Right kidney (tissue), 1 donor: ENCODE data around the gene DNAJC1.
"Not testable (repeated sequence)": the region's sequence is repeated elsewhere in the genome, so short reads cannot be mapped to it uniquely, and the experiment has no call there.

Experiments used
- DNase-seq: peaks from one replicate; pipeline ENCODE4 v3.0.0-alpha.2; 2016

Gene DNAJC1

DNA sequence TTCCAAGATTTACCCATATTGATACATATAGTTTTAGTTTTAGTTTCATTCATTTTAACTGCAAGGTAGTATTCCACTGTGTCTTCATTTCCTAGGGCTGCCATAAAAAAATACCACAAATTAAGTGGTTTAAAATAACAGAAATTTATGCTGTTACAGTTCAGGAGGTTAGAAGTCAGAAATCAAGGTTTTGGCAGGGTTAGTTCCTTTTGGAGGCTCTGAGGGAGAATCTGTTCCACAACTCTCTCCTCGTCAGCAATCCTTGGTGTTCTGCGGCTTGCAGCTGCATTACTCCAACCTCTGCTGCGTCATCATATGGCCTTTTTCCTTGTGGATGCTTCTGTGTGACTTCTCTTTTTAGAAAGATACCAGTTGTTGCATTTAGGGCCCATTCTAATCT is 176.2 kb downstream of the DNAJC1 start:
- no peak for DNase-seq

DNA sequence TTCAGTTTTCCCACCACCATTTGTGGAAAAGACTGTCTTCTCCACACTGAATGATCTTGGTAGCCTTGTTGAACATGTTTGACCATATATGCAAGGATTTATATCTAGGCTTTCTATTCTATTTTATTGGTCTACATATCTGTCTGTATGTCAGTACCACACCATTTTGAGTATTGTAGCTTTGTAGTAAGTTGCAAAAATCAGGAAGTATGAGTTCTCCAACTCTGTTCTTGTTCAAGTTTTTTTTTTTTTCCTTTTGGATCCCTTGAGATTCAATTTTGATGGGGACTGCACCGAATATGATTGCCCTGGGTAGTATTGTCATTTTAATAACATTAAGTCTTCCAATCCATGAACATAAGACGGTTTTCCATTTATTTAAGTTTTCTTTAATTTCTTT is 176.8 kb downstream of the DNAJC1 start:
- no peak for DNase-seq

DNA sequence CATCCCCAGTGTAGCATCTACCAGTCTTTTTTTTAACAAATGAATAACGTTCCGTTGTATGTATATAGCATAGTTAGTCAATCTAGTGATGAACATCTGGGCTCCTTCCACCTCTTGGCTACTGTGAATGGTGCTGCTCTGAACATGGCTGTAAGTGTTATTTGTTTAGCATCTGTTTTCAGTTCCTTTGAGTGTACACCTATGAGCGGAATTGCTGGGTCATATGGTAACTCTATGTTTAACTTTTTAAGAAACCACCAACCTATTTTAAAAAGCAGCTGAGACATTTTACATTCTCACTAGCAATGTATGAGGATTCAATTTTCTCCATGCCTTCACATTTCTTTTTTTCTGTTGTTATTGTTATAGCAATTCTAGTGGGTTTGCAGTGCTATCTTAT is 178.2 kb downstream of the DNAJC1 start:
- DNase-seq = no peak

DNA sequence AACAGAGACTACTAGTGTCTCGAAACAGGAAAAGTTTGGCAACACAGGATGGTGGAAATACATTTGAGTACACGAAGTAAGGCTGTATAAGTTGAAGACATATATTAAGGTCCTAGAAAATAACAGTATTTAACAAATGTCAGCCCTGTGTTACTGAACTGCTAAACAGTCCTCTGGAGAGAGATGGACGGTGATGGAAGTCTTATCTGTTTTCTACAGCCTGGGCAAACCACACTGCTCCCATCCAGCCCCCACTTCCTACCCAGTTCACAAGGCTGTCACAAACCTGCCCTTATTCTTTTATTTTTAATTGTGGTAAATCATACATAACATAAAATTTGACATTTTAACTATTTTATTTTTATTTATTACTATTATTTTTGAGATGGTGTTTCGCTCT is 179.1 kb downstream of the DNAJC1 start:
- DNase-seq = no peak

DNA sequence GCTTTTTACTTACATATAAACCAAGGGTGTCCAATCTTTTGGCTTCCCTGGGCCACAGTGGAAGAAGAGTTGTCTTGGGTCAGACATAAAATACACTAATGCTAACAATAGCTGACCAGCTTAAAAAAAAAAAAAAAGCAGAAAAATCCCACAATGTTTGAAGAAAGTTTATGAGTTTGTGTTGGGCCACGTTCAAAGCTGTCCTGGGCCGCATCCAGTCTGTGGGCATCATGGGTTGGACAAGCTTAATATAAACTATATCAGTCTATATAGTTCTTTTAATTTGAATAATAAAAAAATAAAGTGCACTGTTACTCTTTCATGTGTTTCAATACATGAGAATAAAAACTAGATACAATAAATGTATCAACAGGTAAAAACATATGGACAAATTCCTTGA is 179.9 kb downstream of the DNAJC1 start:
- no peak for DNase-seq

DNA sequence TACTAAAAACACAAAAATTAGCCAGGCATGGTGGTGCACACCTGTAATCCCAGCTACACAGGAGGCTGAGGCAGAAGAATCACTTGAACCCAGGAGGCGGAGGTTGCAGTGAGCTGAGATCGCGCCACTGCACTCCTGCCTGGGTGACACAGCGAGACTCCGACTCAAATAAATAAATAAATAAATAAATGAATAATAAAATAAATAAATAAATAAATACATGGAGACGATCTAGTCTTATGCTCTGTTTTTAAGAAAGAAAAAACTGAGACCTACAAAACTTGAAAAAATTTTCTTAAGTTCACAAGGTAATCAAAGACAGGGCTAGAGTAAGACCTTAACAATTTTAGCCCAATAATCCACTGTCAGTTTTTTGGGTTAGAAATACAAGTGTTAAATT is 181.3 kb downstream of the DNAJC1 start:
- DNase-seq = not testable (repeated sequence)

DNA sequence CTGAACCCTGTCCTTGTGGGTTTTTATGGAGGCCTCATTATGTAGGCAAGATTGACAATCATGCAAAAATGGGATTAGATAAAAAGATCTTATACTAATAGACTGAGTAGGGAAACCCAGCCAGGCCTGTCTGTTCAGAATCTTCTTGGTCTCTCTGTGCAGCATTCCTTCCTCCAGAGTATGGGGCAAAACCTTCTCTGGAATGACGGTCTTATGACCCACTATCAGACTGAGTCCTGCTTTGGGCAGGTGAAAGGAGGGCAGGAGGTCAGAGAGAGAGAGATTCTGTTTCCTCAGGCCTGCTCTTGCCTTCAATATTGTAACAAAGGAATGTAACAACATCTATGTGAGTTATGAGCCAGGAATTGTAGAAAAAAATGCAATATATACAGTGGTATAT is 182.6 kb downstream of the DNAJC1 start:
- DNase-seq = no peak

DNA sequence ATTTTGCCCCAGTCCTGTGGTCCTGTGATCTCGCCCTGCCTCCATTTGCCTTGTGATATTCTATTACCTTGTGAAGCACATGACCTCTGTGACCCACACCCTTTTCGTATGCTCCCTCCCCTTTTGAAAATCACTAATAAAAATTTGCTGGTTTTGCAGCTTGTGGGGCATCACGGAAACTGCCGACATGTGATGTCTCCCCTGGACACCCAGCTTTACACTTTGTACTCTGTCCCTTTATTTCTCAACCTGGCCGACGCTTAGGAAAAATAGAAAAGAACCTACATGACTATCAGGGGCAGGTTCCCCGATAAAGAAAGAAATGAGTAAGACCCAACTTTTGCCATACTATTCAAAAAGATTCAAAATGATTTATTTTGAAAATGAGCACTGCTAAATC is 185.1 kb downstream of the DNAJC1 start:
- DNase-seq = not testable (repeated sequence)

DNA sequence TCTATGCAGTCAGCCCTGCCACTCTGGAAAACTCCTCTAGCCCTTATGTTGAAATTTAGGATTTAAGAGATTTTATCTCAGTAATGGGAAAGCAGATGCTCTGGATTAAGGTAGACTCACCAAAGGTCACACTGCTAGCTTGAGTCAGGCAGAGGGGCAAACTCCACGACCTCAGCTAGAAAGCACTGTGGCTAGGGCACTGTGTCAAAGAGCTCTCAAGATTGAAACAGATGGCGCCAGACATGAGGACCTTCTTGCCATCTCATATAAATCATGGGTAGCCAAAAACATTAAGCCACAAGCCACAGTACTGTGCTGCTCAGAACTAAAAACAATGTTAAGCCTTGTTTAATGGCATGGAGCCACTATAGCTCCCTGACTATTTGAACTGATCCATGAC is 188.7 kb downstream of the DNAJC1 start:
- DNase-seq = no peak

DNA sequence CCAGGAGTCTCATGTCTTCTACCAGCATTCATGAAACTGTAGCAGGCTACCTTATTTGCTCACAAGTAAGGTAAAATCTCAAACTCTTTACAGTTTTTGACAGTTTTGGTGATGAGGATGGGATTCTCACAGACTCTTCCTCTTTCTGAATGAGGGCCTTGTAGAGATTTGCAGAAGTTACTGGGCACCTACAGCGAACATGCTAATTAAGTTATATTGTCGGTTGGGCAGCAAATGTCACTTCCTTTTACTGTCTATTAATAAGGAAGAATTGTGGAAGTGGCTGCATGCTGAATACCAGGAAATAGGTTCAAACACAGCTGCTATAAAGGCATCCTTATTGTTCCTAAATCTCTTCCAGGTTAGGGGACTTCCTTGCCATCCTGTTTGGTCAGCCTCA is 189.6 kb downstream of the DNAJC1 start:
- DNase-seq = no peak

DNA sequence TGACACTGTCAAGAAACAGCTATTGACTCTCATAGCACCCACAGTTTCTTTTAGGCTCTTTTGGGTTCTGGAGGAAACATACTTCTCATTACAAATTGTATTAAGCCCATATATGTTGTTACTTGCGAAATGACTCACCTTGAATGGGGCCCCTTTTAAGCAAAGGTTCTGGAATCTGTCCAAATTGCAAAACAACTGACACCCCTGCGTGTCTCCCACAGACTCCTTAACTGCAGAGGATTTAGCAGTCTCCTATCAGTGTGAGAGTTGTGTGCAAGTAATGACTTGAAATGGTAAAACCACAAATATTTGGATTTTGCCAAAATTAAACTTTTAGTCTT is 192.3 kb downstream of the DNAJC1 start:
- DNase-seq = no peak

DNA sequence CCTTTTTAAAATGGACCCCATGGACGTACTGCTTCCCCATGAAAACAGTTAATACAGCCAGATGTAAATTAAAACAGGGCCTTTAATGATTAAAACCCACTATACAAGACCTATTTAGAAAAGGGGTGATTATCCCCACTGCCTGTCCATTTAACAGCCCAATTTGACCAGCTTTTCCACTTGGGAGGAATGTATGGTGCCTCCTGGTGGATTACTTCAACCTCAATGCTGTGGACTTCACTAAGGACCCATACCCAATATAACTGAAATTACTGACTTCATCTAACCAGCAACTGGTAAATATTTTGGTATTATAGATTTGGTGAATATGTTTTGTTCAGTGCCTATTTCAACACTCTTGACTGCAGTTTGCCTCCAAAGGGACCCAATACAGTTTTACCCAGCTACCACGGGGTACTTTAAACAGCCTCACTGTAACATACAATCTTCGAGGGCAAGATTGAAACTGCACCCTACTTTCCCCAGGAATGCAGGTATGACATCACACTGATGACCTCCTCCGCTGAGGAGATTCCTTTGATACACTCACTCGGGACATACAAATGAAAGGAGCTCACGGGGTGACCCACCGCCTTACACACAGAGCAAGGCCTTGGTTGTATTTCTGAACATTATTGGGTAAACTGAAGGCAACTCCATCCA is 192.8 kb downstream of the DNAJC1 start:
- no peak for DNase-seq

DNA sequence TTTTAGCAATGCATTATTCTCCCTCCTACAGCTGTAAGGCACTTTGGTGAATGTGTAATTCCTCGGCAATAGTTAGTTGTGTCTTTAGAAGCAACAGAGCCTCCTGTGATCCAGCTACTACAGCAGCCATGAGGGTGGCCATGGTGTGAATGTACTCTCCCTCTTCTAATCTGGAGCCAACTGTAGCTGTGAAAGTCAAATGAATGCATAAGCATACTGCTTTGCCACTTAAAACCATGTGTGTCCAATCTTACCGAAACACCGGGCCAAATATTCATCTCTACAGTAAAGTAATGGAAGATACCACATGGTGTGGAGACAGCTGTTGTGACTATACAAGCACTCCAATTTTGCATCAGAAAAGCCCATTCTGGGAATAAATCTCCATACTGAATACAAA is 195.0 kb downstream of the DNAJC1 start:
- DNase-seq = no peak

DNA sequence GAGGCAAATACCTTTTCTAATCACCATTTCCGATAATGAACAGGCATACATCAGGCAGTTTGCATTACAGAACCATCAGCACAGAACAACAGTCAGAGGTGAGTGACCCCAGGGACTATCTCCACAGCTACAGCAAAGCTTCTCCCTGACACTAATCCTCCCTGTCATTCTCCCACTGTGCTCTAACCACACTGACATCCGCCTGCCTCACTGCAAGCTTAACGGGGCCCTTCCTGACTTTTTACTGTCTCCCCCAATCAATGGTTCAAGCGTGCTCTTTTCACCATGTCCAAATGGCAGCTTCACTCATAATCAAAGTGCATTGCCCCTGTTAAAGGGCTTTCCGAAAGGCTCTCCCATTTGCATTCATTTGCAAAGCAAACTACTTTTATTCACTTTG is 196.3 kb downstream of the DNAJC1 start:
- DNase-seq = no peak

DNA sequence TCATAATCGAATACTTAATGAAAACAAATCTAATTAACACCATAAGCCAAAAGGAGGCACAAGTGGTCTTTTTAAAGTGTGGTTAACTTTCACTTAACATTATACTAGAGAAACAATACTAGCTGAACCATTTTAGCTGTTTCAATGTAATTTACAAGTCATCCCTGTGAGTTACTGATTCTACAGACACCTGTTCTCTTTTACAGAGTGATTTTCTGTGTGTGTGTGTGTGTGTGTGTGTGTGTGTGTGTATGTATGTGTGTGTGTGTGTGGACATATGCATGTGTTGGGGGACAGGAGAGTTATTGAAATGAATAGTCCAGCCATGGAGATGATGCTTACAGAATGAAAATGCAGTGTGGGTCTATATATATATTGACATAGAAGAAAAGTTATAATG is 200.2 kb downstream of the DNAJC1 start:
- DNase-seq = no peak

DNA sequence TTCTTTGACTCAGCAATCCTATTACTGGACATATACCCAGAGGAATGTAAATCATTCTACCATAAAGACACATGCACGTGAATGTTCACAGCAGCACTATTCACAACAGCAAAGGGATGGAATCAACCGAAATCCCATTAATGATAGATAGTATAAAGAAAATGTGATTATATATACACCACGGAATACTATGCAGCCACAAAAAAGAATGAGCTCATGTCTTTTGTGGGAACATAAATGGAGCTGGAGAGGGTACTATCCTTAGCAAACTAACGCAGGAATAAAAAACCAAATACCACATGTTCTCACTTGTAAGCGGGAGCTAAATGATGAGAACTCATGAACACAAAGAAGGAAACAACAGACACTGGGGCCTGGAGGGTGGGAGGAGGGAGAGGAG is 201.9 kb downstream of the DNAJC1 start:
- no peak for DNase-seq

DNA sequence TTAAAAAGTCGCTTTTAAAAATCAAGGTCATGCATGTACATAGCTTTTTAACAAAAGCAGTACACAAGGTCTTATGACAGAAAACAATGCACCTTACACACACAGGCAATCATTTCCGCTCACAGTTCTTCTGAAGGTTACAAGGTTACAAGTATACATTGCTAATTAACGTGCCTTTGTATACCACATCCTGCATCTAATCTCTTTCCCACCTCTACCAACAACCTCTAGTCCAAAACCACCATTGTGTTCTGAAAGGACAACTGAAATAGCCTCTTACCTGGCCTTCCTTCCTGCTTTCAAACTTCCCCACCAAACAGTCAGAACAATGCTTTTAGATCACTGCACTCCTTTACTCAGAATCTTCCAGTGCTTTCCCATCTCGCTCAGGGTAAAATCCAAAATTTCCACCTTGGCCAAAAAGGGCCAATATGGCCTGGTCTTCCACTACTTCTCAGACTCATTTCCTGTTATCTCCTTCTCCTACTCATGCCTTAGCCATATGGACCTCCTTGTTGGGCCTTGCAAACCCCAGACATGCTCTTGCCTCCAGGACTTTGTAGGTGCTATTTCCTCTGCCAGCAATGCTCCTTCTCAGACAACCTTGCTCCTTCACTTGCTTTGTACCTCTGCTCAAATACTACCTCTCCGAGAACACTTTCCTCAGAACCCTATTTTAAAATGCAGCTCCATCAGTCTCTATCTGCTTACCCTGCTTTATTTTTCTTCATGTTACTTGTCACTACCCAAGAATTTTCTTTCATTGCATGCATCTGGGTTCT is 205.4 kb downstream of the DNAJC1 start:
- DNase-seq = no peak

DNA sequence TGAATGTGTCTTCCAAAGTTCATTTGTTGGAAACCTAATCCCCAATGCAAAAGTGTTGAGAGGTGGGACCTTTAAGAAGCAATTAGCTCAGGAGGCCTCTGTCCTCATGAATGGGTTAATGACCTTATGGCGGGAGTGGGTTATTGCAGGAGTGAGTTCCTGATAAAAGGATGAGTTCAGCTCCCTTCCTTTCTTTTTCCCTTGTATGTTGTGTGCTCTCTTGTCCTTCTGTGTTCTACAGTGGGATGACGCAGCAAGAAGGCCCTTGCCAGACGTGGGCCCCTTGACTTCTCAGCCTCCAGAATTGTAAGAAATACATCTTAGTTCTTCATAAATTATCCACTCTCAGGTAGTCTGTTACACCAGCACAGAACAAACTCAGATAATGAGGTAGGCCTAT is 206.0 kb downstream of the DNAJC1 start:
- DNase-seq = no peak

DNA sequence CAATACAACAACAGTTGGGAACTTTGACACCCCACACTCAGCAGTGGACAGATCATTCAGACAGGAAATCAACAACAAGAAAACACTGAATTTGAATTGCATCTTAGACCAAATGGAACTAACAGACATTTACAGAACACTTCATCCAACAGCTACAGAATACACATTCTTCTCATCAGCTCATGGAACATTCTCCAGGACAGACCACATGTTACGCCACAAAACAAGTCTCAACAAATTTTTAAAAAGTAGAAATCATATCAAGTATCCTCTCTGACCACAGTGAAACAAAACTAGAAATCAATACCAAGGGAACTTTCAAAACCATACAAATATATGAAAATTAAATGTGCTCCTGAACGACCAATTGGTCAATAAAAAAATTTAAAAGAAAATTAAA is 212.3 kb downstream of the DNAJC1 start:
- DNase-seq = no peak

DNA sequence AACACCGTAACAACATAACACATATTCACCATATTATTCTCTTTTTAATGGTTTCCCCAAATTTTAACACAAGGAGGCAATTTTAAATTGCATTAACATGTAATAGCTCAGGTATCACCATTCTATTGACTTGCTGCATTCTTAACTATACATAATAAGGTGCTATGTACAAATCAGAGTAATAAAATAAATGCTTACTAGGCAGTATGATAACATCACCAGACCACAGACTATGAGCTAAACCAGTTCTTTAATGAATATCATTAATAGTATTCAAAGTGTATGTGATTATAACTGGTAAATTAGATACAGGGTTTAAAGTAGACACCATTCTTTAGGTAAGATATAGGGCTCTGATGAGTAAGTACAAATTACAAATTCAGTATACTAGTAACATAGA is 226.6 kb downstream of the DNAJC1 start:
- DNase-seq = no peak

DNA sequence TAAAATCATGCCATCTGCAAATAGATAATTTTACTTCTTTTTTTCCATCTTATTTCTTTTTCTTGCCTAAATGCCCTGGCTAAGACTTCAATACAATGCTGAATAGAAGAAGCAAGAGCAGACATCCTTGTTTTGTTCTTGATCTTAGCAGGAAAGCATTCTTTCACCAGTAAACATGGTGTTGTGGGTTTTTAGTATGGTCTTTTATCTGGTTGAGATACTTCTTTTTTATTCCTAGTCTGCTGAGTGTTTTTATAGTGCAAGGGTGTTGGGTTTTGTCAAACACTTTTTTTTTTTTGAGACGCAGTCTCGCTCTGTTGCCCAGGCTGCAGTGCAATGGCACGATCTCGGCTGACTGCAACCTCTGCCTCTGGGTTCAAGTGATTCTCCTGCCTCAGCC is 232.3 kb downstream of the DNAJC1 start:
- no peak for DNase-seq

DNA sequence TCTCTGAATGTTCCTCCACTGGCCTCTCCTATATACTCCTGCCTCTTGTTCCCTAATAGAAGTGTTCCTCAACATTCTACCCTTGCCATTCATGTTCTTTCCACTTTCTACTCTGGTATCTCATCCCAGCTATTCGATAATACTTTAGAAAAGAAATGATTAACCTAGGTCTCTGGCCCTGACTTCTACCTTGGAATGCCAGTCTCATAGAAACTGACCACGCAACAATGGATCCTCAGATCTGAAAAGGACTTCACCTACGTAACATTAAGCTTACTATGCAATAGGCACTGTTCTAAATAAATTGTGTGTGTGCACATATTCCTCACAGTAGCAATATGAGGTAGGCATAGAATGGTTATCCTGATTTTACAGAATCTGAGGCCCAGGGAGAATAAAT is 234.5 kb downstream of the DNAJC1 start:
- DNase-seq = no peak

DNA sequence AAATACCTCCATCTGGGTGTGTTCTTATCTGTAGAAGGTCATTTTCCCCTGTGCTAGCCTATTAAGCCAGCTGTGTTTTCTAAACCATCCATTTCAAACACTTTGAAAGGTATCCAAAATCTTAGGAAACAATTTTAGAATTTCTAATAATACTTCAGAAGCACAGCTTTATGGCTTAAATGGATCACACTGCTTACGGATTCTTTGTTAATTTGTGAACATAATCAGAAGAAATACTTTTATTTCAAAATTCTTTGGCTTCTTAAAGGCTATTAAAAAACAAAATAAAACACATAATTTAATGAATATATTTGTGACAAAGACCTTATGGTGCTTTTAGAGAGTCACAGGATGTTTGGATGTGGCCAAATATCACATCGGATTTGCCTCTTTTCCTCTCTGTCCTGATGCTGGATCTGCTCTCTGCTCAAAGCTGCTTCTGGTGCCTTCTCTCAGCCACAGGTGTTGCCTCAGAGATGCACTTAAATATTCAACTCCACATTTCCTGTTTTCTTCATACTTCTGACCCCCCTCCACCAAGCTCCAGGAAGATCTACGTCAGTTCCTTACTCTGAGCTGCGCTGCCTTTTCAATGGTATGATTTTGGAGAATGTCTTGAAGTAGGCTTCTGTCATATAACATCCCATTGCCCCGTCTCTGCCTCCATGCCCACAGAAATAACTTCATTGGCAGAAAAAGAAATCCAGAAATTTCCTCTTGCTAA is 238.9 kb downstream of the DNAJC1 start:
- no peak for DNase-seq

DNA sequence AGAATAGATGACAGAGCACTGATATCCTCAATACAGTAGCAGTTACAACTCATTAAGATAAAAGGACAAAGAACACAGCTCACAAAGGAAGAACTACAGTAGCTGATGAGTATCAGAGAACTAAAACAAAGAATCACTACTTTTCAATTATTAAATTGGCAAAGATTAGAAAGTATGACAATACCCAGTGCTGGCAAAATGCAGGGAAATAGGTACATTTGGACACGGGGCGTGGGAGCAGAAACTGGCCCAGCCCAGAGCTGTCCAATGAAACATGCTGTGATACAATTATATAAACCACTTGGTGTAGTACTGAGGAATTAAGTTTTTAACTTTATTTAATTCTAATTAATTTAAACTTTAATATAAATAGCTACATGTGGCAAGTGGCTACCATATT is 243.2 kb downstream of the DNAJC1 start:
- DNase-seq = no peak
